ENCODE measurements around the gene COL27A1. TPM values are rescaled to one million over a fixed set of nuclear protein-coding genes. Genes with fewer than 3 reads are reported as not detected.

COL27A1 gene
- polyA plus RNA-seq, 3 donors from 2014 or later, result not detected

- no peaks in the 10 kb centered on the region for H3K27me3 Mint-ChIP-seq (ENCODE audit: low read depth in 3 of 3)
- no peaks in the 10 kb centered on the region for H3K9me3 Mint-ChIP-seq
- H3K36me3 Mint-ChIP-seq, result no peaks in the 10 kb centered on the region
- no peak overlapping the region for H3K27ac Mint-ChIP-seq
- DNase-seq, result no peak
- H3K4me1 Mint-ChIP-seq, result no peaks in the 10 kb centered on the region
- H3K4me3 Mint-ChIP-seq, result no peak overlapping the region
Measured at GRCh38 chr9:114210691-114211276, 55.4 kb downstream of the COL27A1 start.

- H3K36me3 Mint-ChIP-seq, result no peaks in the 10 kb centered on the region
- H3K4me3 Mint-ChIP-seq, result no peak overlapping the region
Measured at GRCh38 chr9:114212826-114213225, 57.5 kb downstream of the COL27A1 start.

GRCh38 chr9:114213566-114213965, 58.2 kb downstream of the COL27A1 start:
- DNase-seq, result no peak
- Mint-ChIP-seq H3K4me3 (no peak overlapping the region), H3K27me3 (ENCODE audit: low read depth in 3 of 3) (peaks cover 0 to 3% (median 2%) of the 10 kb centered on the region in 3 donors), H3K9me3 (no peaks in the 10 kb centered on the region), H3K27ac (no peak overlapping the region), H3K36me3 (no peaks in the 10 kb centered on the region), H3K4me1 (no peaks in the 10 kb centered on the region)

More at GRCh38 chr9:114212826-114213225, 57.5 kb downstream of the COL27A1 start:
- Mint-ChIP-seq H3K27ac (no peak overlapping the region), H3K27me3 (ENCODE audit: low read depth in 3 of 3) (peaks cover 0 to 3% (median 2%) of the 10 kb centered on the region in 3 donors), H3K4me1 (no peaks in the 10 kb centered on the region), H3K9me3 (no peaks in the 10 kb centered on the region)
- no peak for DNase-seq

- no peak overlapping the region for H3K4me3 Mint-ChIP-seq
- H3K4me1 Mint-ChIP-seq, result no peaks in the 10 kb centered on the region
- H3K36me3 Mint-ChIP-seq, result no peaks in the 10 kb centered on the region
- H3K27me3 Mint-ChIP-seq (ENCODE audit: low read depth in 3 of 3), result peaks cover 0 to 3% (median 2%) of the 10 kb centered on the region in 3 donors
- DNase-seq, result no peak
- no peaks in the 10 kb centered on the region for H3K9me3 Mint-ChIP-seq
- no peak overlapping the region for H3K27ac Mint-ChIP-seq
Measured at GRCh38 chr9:114214181-114214580, 58.8 kb downstream of the COL27A1 start.

- Mint-ChIP-seq H3K9me3 (no peaks in the 10 kb centered on the region), H3K4me1 (no peaks in the 10 kb centered on the region), H3K27ac (no peak overlapping the region), H3K36me3 (no peaks in the 10 kb centered on the region), H3K27me3 (ENCODE audit: low read depth in 3 of 3) (peaks cover 0 to 3% (median 2%) of the 10 kb centered on the region in 3 donors), H3K4me3 (no peak overlapping the region)
- no peak for DNase-seq
Measured at GRCh38 chr9:114214686-114215414, 59.5 kb downstream of the COL27A1 start.

GRCh38 chr9:114216081-114216480, 60.7 kb downstream of the COL27A1 start:
- no peak overlapping the region for H3K4me3 Mint-ChIP-seq
- no peak for DNase-seq
- no peak overlapping the region for H3K27ac Mint-ChIP-seq
- H3K27me3 Mint-ChIP-seq (ENCODE audit: low read depth in 3 of 3), result peaks cover 0 to 3% (median 2%) of the 10 kb centered on the region in 3 donors
- H3K9me3 Mint-ChIP-seq, result no peaks in the 10 kb centered on the region
- no peaks in the 10 kb centered on the region for H3K4me1 Mint-ChIP-seq
- no peaks in the 10 kb centered on the region for H3K36me3 Mint-ChIP-seq

- no peaks in the 10 kb centered on the region for H3K36me3 Mint-ChIP-seq
- DNase-seq, result no peak
- H3K4me3 Mint-ChIP-seq, result no peak overlapping the region
- H3K9me3 Mint-ChIP-seq, result no peaks in the 10 kb centered on the region
- no peak overlapping the region for H3K27ac Mint-ChIP-seq
- peaks cover 0 to 3% (median 2%) of the 10 kb centered on the region in 3 donors for H3K27me3 Mint-ChIP-seq (ENCODE audit: low read depth in 3 of 3)
- H3K4me1 Mint-ChIP-seq, result no peaks in the 10 kb centered on the region
Measured at GRCh38 chr9:114216976-114217375, 61.6 kb downstream of the COL27A1 start.

GRCh38 chr9:114218264-114219120, 63.2 kb downstream of the COL27A1 start:
- Mint-ChIP-seq H3K9me3 (no peaks in the 10 kb centered on the region), H3K4me1 (no peaks in the 10 kb centered on the region), H3K4me3 (no peak overlapping the region), H3K36me3 (no peaks in the 10 kb centered on the region), H3K27me3 (ENCODE audit: low read depth in 3 of 3) (peaks cover 0 to 3% (median 2%) of the 10 kb centered on the region in 3 donors), H3K27ac (no peak overlapping the region)
- no peak for DNase-seq

GRCh38 chr9:114220061-114220541, 64.8 kb downstream of the COL27A1 start:
- Mint-ChIP-seq H3K27me3 (ENCODE audit: low read depth in 3 of 3) (peaks cover 0 to 3% (median 2%) of the 10 kb centered on the region in 3 donors), H3K27ac (no peak overlapping the region), H3K4me3 (no peak overlapping the region), H3K4me1 (no peaks in the 10 kb centered on the region), H3K36me3 (no peaks in the 10 kb centered on the region), H3K9me3 (no peaks in the 10 kb centered on the region)
- no peak for DNase-seq

GRCh38 chr9:114221706-114222465, 66.5 kb downstream of the COL27A1 start:
- Mint-ChIP-seq H3K27me3 (ENCODE audit: low read depth in 3 of 3) (no peaks in the 10 kb centered on the region), H3K27ac (no peak overlapping the region), H3K9me3 (no peaks in the 10 kb centered on the region), H3K4me3 (no peak overlapping the region), H3K4me1 (no peaks in the 10 kb centered on the region), H3K36me3 (no peaks in the 10 kb centered on the region)
- DNase-seq, result no peak

GRCh38 chr9:114223564-114224246, 68.4 kb downstream of the COL27A1 start:
- Mint-ChIP-seq H3K9me3 (no peaks in the 10 kb centered on the region), H3K36me3 (no peaks in the 10 kb centered on the region), H3K4me1 (no peaks in the 10 kb centered on the region), H3K27ac (no peak overlapping the region), H3K4me3 (no peak overlapping the region), H3K27me3 (ENCODE audit: low read depth in 3 of 3) (no peaks in the 10 kb centered on the region)
- DNase-seq, result no peak

- DNase-seq, result no peak
- H3K4me1 Mint-ChIP-seq, result no peaks in the 10 kb centered on the region
- H3K27ac Mint-ChIP-seq, result no peak overlapping the region
- H3K9me3 Mint-ChIP-seq, result no peaks in the 10 kb centered on the region
- no peaks in the 10 kb centered on the region for H3K27me3 Mint-ChIP-seq (ENCODE audit: low read depth in 3 of 3)
- no peaks in the 10 kb centered on the region for H3K36me3 Mint-ChIP-seq
- H3K4me3 Mint-ChIP-seq, result no peak overlapping the region
Measured at GRCh38 chr9:114224247-114224610, 68.9 kb downstream of the COL27A1 start.

GRCh38 chr9:114225561-114226212, 70.3 kb downstream of the COL27A1 start:
- Mint-ChIP-seq H3K27ac (no peak overlapping the region), H3K27me3 (ENCODE audit: low read depth in 3 of 3) (peaks cover 0 to 2% (median 0%) of the 10 kb centered on the region in 3 donors), H3K4me1 (no peaks in the 10 kb centered on the region), H3K36me3 (no peaks in the 10 kb centered on the region), H3K9me3 (no peaks in the 10 kb centered on the region), H3K4me3 (no peak overlapping the region)
- DNase-seq, result no peak

Measured in immature natural killer cell (primary cell).